Mammary epithelial cell (primary cell): ENCODE data around the gene DHX16.

ENCODE experiments used
- EZH2 ChIP-seq: IDR thresholded peaks from 2 replicates; pipeline ENCODE4 v1.6.1; 2012; ENCODE audit warnings: low read length, inconsistent platforms, borderline replicate concordance
- TF ChIP-seq, protein P1 (sequence below), 2 donors: IDR thresholded peaks in 1 of 2; conservative IDR thresholded peaks in 1 of 2; 2 replicates each; pipeline ENCODE4 v1.5.1; 2011 to 2012; ENCODE audit warnings: inconsistent platforms in 2 of 2, low read length in 2 of 2, mild to moderate bottlenecking in 2 of 2, control low read depth in 1 of 2, low read depth in 1 of 2; ENCODE audit not compliant: insufficient read depth in 1 of 2; ENCODE audit errors: extremely low read depth in 1 of 2

DNA sequence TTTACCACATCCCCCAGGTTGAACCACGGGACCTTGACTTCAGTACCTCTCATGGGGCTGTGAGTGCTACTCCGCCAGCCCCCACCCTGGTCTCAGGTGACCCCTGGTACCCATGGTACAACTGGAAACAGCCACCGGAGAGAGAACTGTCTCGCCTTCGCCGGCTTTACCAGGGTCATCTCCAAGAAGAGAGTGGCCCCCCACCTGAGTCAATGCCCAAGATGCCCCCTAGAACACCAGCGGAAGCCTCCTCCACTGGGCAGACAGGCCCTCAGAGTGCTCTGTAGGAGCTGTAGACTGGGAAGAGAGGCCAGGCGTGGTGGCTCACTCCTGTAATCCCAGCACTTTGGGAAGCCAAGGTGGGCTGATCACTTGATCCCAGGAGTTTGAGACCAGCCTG is 47.3 kb downstream of the DHX16 start:
- TF ChIP-seq, protein P1, sequence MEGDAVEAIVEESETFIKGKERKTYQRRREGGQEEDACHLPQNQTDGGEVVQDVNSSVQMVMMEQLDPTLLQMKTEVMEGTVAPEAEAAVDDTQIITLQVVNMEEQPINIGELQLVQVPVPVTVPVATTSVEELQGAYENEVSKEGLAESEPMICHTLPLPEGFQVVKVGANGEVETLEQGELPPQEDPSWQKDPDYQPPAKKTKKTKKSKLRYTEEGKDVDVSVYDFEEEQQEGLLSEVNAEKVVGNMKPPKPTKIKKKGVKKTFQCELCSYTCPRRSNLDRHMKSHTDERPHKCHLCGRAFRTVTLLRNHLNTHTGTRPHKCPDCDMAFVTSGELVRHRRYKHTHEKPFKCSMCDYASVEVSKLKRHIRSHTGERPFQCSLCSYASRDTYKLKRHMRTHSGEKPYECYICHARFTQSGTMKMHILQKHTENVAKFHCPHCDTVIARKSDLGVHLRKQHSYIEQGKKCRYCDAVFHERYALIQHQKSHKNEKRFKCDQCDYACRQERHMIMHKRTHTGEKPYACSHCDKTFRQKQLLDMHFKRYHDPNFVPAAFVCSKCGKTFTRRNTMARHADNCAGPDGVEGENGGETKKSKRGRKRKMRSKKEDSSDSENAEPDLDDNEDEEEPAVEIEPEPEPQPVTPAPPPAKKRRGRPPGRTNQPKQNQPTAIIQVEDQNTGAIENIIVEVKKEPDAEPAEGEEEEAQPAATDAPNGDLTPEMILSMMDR (conservative IDR thresholded peaks at IDR 0.05 in 1 of 2, IDR thresholded peaks at IDR 0.05 in 1 of 2; ENCODE audit: extremely low read depth in 1 of 2, insufficient read depth in 1 of 2, low read depth in 1 of 2, low read length in 2 of 2), result no peak
- no peak for TF ChIP-seq EZH2
